Nephron progenitor cell (in vitro differentiated cells): Measurements from ENCODE around the gene POLK.

Experiments
- DNase-seq: peaks from one replicate; pipeline ENCODE4 v3.0.0; 2021
- H3K27ac Mint-ChIP-seq: 2 replicates; pipeline ENCODE4 v1.8.0; 2021; ENCODE audit warnings: mild to moderate bottlenecking, moderate library complexity, mixed read lengths
- H3K27me3 Mint-ChIP-seq: 2 replicates; pipeline ENCODE4 v1.8.0; 2021; ENCODE audit warnings: mild to moderate bottlenecking, low read depth, mixed read lengths; ENCODE audit not compliant: poor library complexity
- H3K36me3 Mint-ChIP-seq: 2 replicates; pipeline ENCODE4 v1.8.0; 2021; ENCODE audit warnings: low read depth, mixed read lengths
- H3K4me1 Mint-ChIP-seq: 2 replicates; pipeline ENCODE4 v1.8.0; 2021; ENCODE audit warnings: mixed read lengths
- H3K4me3 Mint-ChIP-seq: 2 replicates; pipeline ENCODE4 v1.8.0; 2021; ENCODE audit warnings: mild to moderate bottlenecking, moderate library complexity, mixed read lengths
- H3K9me3 Mint-ChIP-seq: 2 replicates; pipeline ENCODE4 v1.8.0; 2021; ENCODE audit warnings: mild to moderate bottlenecking, moderate library complexity, mixed read lengths
- CTCF ChIP-seq: fragments of 200-600 bp; sonication (generic); IDR thresholded peaks from 2 replicates; pipeline ENCODE4 v1.5.0; 2021; ENCODE audit warnings: antibody characterized with exemption

POLK gene

GRCh38 chr5:75622564-75622963 lies 110.9 kb downstream of the POLK start:
- H3K4me3 Mint-ChIP-seq, result no peak overlapping the region
- no peaks in the 10 kb centered on the region for H3K36me3 Mint-ChIP-seq
- no peak overlapping the region for H3K27ac Mint-ChIP-seq
- TF ChIP-seq CTCF, result no peak
- H3K9me3 Mint-ChIP-seq, result no peaks in the 10 kb centered on the region
- no peak for DNase-seq
- H3K27me3 Mint-ChIP-seq, result peaks cover 9% of the 10 kb centered on the region
- H3K4me1 Mint-ChIP-seq, result peaks cover 9% of the 10 kb centered on the region

GRCh38 chr5:75623846-75624245 lies 112.2 kb downstream of the POLK start:
- TF ChIP-seq CTCF, result no peak
- Mint-ChIP-seq H3K4me1 (peaks cover 4% of the 10 kb centered on the region), H3K9me3 (no peaks in the 10 kb centered on the region), H3K4me3 (no peak overlapping the region), H3K27ac (no peak overlapping the region), H3K36me3 (no peaks in the 10 kb centered on the region), H3K27me3 (peaks cover 9% of the 10 kb centered on the region)
- no peak for DNase-seq

DNA sequence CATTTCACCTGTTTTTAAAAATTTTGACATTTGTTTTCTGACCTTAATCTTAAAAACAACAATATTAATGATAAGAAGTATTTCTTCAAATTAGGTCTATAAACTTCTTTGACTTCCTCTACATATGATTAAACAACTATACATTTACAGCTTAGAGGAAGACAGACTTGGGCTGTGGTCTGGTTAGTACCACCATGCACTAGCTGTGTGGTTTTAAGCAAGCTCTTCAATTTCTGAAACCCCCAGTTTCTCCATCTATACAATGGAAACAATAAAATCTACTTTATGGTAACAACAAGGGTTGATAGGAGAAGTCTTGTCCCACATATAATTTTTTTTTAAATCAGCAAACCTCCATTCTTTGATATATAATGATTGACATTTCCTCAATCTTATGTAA lies 115.3 kb downstream of the POLK start:
- Mint-ChIP-seq H3K4me1 (no peaks in the 10 kb centered on the region), H3K9me3 (no peaks in the 10 kb centered on the region), H3K4me3 (no peak overlapping the region), H3K27me3 (peaks cover 3% of the 10 kb centered on the region), H3K36me3 (no peaks in the 10 kb centered on the region), H3K27ac (no peak overlapping the region)
- no peak for TF ChIP-seq CTCF
- DNase-seq, result no peak

DNA sequence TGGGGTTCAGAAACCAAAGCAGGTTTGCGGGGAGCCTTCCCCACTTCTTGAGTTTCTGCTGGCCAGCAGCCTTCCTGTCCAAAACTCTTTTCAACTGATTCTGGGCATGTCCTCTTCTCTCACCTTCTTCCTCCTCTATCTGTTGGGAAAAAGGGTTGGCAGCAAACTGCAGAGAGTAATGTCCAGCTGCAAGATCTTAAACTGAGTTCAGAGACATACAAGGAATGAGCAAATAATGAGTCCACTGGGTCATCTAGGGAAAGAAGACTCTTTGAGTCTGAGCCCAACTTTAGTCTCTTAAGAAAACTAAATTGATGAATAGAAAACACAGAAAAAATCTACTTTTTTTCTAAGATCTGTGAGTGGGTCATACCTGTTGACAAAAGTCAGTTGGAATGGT lies 116.1 kb downstream of the POLK start:
- H3K27ac Mint-ChIP-seq, result no peak overlapping the region

DNA sequence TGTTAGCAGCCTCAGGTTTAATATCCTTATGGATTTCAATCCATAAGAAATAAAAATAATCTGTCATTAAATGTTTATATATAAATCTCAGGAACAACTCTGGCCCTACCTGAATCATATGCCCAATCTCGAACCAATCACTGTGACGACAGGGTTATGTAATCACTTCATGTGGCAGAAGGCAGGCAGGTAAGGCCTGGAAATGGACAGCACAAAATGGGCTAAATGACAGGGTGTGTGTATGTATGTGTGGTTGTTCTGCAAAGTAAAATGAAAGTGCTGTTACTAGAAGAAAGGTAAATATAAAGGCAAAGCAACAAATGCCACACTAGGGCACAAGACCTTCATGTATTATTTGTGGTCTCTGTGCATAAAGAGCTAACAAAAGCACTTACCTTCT lies 119.2 kb downstream of the POLK start:
- no peak for TF ChIP-seq CTCF
- Mint-ChIP-seq H3K36me3 (no peaks in the 10 kb centered on the region), H3K27me3 (peaks cover 7% of the 10 kb centered on the region), H3K4me3 (no peak overlapping the region), H3K9me3 (no peaks in the 10 kb centered on the region), H3K4me1 (no peaks in the 10 kb centered on the region), H3K27ac (no peak overlapping the region)
- DNase-seq, result no peak

More for the DNA sequence above, 116.1 kb downstream of the POLK start:
- no peaks in the 10 kb centered on the region for H3K9me3 Mint-ChIP-seq
- DNase-seq, result no peak
- H3K27me3 Mint-ChIP-seq, result peaks cover 3% of the 10 kb centered on the region
- no peaks in the 10 kb centered on the region for H3K36me3 Mint-ChIP-seq
- no peaks in the 10 kb centered on the region for H3K4me1 Mint-ChIP-seq
- TF ChIP-seq CTCF, result no peak
- H3K4me3 Mint-ChIP-seq, result no peak overlapping the region

- H3K27me3 Mint-ChIP-seq, result peaks cover 4% of the 10 kb centered on the region
- no peak for DNase-seq
- no peak overlapping the region for H3K4me3 Mint-ChIP-seq
- TF ChIP-seq CTCF, result no peak
- H3K27ac Mint-ChIP-seq, result no peak overlapping the region
- H3K9me3 Mint-ChIP-seq, result no peaks in the 10 kb centered on the region
- H3K4me1 Mint-ChIP-seq, result no peaks in the 10 kb centered on the region
- H3K36me3 Mint-ChIP-seq, result no peaks in the 10 kb centered on the region
These were observed 120.6 kb downstream of the POLK start for GRCh38 chr5:75632321-75632720.
